Fibroblast of pulmonary artery (primary cell): ENCODE data around the gene UFM1.
A peak's percentile ranks its signal among the peaks of the same experiment; 100 is the strongest.
"Not testable (repeated sequence)": the region's sequence is repeated elsewhere in the genome, so short reads cannot be mapped to it uniquely, and the experiment has no call there.

Experiments used
- DNase-seq: peaks from one replicate; pipeline ENCODE4 v3.0.0-alpha.2; 2010; ENCODE audit warnings: low read depth
- H3K4me3 ChIP-seq: replicated peaks from 2 replicates; pipeline ENCODE4 v1.5.1; 2011; ENCODE audit warnings: low read depth, mild to moderate bottlenecking, control low read depth, low read length, moderate library complexity
- CTCF ChIP-seq: IDR thresholded peaks from 2 replicates; pipeline ENCODE4 v1.5.1; 2011; ENCODE audit warnings: mild to moderate bottlenecking, control low read depth, low read length, inconsistent platforms; ENCODE audit errors: missing control alignments

The UFM1 gene

GRCh38 chr13:38346764-38347163, 2.9 kb upstream of the UFM1 start:
- DNase-seq, result no peak
- no peak for TF ChIP-seq CTCF
- no peak overlapping the region for H3K4me3 ChIP-seq

GRCh38 chr13:38348861-38349389, 726 bp upstream of the UFM1 start:
- peak; percentile 31 for DNase-seq
- TF ChIP-seq CTCF, result no peak
- peak overlapping the region; percentile 88 for H3K4me3 ChIP-seq

- TF ChIP-seq CTCF, result no peak
- H3K4me3 ChIP-seq, result peak overlapping the region; percentile 88
- DNase-seq, result peak; percentile 64
Observed at GRCh38 chr13:38350114-38350617, 515 bp downstream of the UFM1 start.

- H3K4me3 ChIP-seq, result no peak overlapping the region
- no peak for TF ChIP-seq CTCF
- DNase-seq, result no peak
Observed at GRCh38 chr13:38355595-38356119, 6.0 kb downstream of the UFM1 start.

- no peak for DNase-seq
- no peak for TF ChIP-seq CTCF
- H3K4me3 ChIP-seq, result no peak overlapping the region
Observed at GRCh38 chr13:38358684-38359083, 9.0 kb downstream of the UFM1 start.

DNA sequence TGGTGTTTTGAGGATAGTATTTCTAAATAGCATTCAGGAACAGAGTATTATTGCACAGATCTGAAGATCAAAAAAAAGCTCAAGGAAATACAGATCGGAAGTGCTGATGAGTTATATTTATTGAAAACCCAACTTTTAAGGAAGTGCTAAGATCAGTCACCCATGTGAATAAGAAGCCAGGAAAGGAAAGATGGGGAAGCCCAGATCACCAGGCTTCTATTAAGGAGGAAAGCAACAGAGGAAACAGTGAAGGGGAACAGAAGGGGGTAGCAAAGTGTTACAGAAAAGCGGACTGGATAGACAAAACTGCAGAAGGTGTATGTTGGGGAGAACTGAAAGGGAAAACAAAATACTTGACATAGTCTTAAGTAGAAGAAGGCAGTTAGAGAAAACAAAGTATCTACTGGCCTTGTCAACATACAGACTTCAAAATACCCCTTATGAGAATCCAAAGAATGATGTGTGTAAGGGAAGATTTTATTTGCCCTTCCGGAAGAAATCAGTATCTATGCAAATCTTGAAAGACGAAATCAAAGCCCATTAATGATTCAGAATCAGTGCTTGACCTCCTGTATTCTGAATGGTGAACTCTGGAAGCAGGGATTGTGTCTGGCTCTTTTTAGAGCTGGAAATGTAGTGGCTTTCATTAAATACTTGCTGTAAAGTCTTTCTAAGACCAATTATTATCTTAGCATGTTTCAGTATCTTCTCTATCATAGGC, 12.1 kb downstream of the UFM1 start:
- no peak for DNase-seq
- no peak overlapping the region for H3K4me3 ChIP-seq
- no peak for TF ChIP-seq CTCF

DNA sequence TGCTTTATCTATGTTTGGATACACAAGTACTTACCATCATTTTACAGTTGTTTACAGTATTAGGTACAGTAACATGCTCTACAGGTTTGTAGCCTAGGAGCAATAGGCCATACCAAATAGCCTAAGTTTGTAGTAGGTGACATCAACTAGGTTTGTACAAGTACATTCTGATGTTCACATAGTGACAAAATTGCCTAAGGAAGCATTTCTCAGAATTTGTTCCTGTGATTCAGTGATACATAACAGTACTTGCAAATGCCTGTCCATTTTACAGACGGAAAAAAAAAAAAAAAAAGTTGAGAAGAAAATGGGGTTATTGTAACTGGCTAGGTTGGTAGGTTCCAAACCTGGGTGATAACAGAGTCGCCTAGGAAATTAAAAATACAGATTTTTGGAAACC, 13.6 kb downstream of the UFM1 start:
- TF ChIP-seq CTCF, result no peak
- no peak for DNase-seq

DNA sequence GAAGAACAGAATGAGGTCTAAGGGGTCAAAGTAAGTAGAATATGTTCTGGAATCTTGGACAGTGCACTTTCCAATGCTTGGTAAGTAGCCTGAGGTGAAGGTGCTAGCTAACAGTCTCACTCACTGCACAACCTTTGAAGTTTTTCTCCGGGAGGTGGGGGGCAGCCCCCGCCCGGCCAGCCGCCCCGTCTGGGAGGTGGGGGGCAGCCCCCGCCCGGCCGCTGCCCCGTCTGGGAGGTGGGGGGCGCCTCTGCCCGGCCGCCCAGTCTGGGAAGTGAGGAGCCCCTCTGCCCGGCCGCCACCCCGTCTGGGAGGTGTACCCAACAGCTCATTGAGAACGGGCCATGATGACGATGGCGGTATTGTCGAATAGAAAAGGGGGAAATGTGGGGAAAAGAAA, 14.1 kb downstream of the UFM1 start:
- not testable (repeated sequence) for DNase-seq, H3K4me3 ChIP-seq

More for the DNA sequence above, 13.6 kb downstream of the UFM1 start:
- no peak overlapping the region for H3K4me3 ChIP-seq
